Astrocyte of the cerebellum (primary cell): ENCODE results near the gene RELB.
A peak's percentile ranks its signal among the peaks of the same experiment; 100 is the strongest.

Source experiments
- DNase-seq: peaks from one replicate; pipeline ENCODE4 v3.0.0-alpha.2; 2011; ENCODE audit warnings: low read depth
- H3K4me3 ChIP-seq: 2 replicates; pipeline ENCODE4 v1.5.1; 2011; ENCODE audit warnings: mild to moderate bottlenecking, low read depth, low read length, moderate library complexity
- CTCF ChIP-seq: IDR thresholded peaks from 2 replicates; pipeline ENCODE4 v1.5.1; 2012; ENCODE audit warnings: low read length, low read depth, moderate library complexity, mild to moderate bottlenecking; ENCODE audit errors: missing control alignments
- in situ Hi-C: cut with HindIII; loops from 2 replicates; pipeline ENCODE4 v1.10.0; 2017; ENCODE audit warnings: low sequenced_read_pairs

The RELB gene

GRCh38 chr19:45016388-45017314, 15.4 kb downstream of the RELB start:
- H3K4me3 ChIP-seq, result no peak overlapping the region
- peak; percentile 58 for DNase-seq
- TF ChIP-seq CTCF, result peak; percentile 76
- in situ Hi-C loops, result no loop called here

- in situ Hi-C loops, result no loop called here
- no peak overlapping the region for H3K4me3 ChIP-seq
- no peak for TF ChIP-seq CTCF
- no peak for DNase-seq
Observed at GRCh38 chr19:45019187-45019586, 17.9 kb downstream of the RELB start.

GRCh38 chr19:45020071-45020470, 18.8 kb downstream of the RELB start:
- DNase-seq, result no peak
- in situ Hi-C loops, result no loop called here
- H3K4me3 ChIP-seq, result no peak overlapping the region
- TF ChIP-seq CTCF, result no peak

DNA sequence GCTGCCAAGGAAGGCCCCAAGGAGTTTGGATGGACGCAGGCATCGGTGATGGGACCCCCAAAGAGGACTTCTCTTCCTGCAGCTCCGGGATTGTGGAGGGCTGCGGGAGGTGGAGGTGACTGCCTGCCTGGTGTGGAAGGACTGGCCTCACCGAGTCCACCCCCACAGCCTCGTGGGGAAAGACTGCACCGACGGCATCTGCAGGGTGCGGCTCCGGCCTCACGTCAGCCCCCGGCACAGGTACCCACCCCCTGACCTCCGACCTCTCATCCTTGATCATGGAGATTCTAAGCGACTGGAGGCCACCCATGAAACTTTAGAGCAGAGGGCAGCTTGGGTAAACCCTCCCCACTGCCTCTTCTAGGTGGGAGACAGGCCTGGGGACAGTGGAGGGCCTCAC, 20.7 kb downstream of the RELB start:
- TF ChIP-seq CTCF, result no peak
- in situ Hi-C loops, result no loop called here
- H3K4me3 ChIP-seq, result no peak overlapping the region
- DNase-seq, result no peak

DNA sequence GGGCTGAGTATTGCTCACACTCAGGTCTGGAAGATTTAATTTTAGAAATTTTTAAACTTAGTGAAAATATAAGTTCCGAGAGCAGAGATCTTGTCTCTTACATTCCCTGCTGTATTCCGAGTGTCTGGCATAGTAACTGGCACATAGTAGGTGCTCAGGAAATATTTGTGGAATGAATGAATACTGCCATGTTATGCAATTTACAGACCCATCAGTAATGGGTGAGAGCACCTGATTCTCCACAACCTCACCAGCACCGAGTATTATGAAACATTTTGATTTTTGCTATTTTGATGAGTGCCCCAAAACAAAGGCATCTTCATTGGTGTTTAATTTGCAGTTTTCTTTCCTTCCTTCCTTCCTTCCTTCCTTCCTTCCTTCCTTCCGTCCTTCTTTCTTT, 21.8 kb downstream of the RELB start:
- in situ Hi-C loops, result no loop called here
- no peak for DNase-seq
- TF ChIP-seq CTCF, result no peak
- no peak overlapping the region for H3K4me3 ChIP-seq

DNA sequence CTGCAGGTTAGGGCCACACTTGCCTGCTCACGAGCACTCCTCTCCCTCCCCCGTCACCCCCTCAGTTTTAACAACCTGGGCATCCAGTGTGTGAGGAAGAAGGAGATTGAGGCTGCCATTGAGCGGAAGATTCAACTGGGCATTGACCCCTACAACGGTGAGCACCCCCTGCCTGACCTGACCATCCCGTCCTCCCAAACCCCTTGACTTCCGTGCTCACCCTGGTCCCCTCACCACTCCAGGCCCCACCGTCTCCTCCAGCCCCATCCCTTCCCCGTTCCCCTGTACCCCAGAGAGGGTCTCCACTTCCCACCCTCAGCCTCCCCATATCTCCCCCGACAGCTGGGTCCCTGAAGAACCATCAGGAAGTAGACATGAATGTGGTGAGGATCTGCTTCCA, 24.0 kb downstream of the RELB start:
- DNase-seq, result no peak
- TF ChIP-seq CTCF, result no peak
- in situ Hi-C loops, result no loop called here
- H3K4me3 ChIP-seq, result no peak overlapping the region
